GM19438 (cell line): ENCODE measurements around the gene NFU1.
"Not testable (repeated sequence)": the region's sequence is repeated elsewhere in the genome, so short reads cannot be mapped to it uniquely, and the experiment has no call there.

Experiments
- ATAC-seq: cut with Tn5 transposase; IDR thresholded peaks from one replicate; pipeline ENCODE4 v1.9.1; 2021; ENCODE audit warnings: low read depth; ENCODE audit not compliant: unreplicated experiment

NFU1 gene

DNA sequence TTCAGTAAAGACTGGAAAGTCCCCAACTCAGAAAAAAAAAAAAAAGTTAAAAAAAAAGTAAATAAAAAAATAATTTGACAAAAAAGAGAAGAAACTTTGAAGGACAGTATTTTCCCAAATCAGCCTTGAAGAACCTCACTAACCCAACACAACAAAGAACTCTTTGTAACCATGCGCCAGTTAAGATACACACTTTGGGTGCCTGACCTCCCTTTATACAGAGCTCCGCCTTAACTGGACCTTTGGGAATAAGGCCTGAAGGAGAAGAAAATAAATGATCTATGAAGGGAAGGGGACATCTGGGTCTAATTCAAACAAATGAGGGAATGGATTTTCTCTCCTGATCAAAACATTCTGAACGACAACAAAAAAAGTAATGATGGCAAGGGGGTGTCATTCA lies 48.0 kb downstream of the NFU1 start:
- ATAC-seq = no peak

- no peak for ATAC-seq
Measured at GRCh38 chr2:69387770-69388481, 49.3 kb downstream of the NFU1 start.

GRCh38 chr2:69386789-69387734 lies 50.2 kb downstream of the NFU1 start, which contains the start of gene GFPT1:
Gene GFPT1, minus strand, starts transcription at chr2:69387227. Its CDS starts 156 bp downstream, at chr2:69387071.
- peak; percentile 77 for ATAC-seq

DNA sequence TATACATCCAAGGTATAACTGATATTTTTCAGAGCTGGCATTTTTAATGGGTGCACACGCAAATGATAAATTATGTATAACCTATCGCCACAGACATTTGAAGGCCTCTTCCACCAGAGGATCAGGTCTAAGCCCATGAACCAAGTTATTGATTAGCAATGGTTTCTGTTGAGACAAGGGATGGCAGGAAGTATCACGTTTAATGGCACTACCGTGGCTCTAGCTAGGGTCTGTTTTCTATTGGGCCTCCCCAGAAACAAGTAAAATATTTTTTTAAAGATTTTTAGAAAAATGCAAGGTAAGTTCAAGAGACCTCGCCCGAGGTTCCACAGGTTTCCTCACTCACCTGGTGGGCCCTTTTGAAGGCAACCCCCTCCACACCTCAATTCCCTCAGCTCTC lies 50.9 kb downstream of the NFU1 start:
- peak; percentile 28 for ATAC-seq

- no peak for ATAC-seq
Measured at GRCh38 chr2:69385443-69386151, 51.6 kb downstream of the NFU1 start.

GRCh38 chr2:69384618-69385081 lies 52.6 kb downstream of the NFU1 start:
- no peak for ATAC-seq

DNA sequence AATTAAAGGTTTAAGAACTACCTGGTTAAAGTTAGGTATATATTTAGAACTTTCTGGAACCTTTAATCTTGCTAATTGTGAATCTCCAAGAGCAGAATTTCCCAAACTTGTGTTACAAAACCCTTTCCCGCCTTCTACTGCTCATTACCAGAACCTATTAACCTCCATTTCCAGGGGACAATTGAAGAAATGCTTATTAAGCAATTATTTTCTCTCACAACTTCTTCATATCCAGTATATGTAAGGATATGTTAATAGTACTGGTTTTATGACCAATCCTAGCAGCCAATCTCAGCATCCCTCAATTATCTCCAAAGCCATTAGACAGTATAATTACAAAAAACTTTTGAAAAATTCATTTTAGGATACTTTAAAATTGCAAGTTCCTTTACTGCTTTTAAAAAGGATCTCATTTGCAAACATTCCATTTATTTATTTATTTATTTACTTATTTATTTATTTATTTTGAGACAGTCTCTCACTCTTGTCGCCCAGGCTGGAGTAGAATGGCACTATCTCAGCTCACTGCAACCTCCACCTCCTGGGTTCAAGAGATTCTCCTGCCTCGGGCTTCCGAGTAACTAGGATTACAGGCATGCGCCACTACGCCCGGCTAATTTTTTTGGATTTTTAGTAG lies 53.9 kb downstream of the NFU1 start:
- no peak for ATAC-seq

GRCh38 chr2:69382547-69382946 lies 54.7 kb downstream of the NFU1 start:
- no peak for ATAC-seq

- ATAC-seq = no peak
Measured at GRCh38 chr2:69381337-69381737, 55.9 kb downstream of the NFU1 start.

DNA sequence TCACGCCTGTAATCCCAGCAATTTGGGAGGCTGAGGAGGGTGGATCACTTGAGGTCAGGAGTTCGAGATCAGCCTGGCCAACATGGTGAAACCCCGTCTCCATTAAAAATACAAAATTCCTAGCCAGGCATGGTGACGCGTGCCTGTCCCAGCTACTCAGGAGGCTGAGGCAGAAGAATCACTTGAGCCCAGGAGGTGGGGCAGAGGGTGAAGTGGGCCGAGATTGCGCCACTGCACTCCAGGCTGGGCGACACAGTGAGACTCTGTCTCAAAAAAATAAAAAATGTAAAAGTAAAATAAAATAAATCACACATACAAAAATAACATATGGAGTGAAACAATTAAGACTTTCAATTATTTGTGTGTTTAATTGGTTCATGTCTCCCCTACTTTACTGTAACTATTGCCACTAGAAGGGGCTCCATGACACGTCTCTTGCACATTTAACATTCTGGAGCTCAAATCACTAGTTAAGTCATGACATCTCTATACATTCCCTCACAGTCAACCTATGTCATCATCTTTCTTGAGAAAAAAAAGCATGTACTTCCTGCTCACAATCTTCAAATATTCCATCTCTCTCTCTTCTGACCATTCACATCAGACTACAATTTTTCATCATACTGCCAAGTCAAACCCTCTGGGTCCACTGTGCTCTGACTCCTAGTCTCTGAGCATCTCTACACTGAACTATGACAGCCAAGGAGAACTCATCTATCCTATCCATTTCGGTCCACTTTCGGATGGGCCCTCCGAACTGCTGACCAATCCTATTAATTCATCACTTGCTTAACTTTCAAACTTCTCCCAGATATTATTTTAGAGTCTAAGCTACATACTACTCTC lies 56.9 kb downstream of the NFU1 start:
- ATAC-seq = no peak

DNA sequence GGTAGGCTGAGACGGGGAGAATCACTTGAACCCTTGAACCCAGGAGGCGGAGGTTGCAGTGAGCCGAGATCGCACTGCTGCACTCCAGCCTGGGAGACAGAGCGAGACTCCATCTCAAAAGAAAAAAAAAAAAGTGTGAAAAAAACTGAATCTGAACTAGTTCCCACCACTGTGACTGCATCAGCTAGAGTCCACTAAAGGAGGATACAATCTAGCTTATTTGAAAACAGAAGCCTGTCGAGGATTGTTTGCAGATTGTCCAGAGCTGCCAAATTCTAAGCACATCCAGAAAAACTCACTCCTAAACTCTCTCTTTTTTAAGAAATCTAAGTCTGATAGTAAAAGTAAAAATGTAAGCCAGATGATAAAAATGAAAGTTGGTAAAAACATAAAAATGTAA lies 60.8 kb downstream of the NFU1 start:
- no peak for ATAC-seq

GRCh38 chr2:69375494-69376353 lies 61.5 kb downstream of the NFU1 start:
- ATAC-seq = no peak

GRCh38 chr2:69372767-69373166 lies 64.5 kb downstream of the NFU1 start:
- ATAC-seq = no peak

DNA sequence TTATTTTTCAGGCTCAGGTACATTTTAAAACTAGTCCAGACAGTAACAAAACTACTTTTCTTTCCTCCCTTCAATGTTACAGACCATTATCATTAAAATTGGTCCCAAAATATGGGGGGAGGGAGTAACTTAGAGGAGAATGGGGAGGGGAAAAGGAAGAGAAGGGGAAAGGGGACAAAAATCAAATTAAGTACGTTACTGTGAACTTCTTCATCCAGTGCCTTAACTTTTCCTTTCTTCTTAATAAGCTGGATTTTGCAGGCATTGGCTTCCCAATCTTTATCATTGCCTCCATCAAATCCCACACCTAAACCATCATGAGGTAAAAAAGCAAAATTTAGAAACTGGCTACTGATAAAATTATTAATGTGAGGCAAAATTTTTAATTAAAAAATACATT lies 67.4 kb downstream of the NFU1 start:
- no peak for ATAC-seq

DNA sequence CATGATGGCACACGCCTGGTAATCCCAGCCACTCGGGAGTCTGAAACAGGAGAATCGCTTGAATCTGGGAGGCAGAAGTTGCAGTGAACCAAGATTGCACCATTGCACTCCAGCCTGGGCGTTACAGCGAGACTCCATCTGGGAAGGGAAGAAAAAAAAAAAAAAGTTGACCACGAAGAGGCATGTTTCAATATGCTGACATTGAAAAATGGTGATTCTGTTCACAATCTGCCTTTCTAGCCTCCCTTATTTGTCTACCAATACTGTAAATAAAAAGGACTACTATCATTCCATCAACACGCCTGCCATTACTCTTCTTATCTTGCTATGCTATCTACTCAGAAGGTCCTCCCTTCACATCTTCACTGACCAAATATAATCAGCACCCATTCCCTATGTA lies 68.6 kb downstream of the NFU1 start:
- no peak for ATAC-seq

GRCh38 chr2:69359371-69359770 lies 77.9 kb downstream of the NFU1 start:
- no peak for ATAC-seq

DNA sequence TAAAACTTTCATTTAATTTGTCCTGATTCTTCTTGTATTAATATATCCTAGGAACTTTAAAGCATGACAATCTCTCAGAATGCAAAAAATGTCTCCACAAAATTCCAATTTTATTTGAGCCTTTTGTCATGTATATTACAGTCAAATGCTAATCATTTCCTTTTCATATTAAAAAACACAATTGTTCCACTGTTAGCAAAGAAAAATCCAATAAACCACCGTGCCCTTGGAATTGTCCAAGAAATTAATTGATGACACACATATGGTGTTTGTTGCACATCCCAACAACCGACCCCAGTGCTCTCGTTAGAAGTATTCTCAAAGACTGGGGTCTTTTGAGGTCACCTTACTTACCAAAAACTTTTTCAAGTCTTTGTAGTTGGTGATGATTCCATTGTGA lies 78.3 kb downstream of the NFU1 start:
- no peak for ATAC-seq

DNA sequence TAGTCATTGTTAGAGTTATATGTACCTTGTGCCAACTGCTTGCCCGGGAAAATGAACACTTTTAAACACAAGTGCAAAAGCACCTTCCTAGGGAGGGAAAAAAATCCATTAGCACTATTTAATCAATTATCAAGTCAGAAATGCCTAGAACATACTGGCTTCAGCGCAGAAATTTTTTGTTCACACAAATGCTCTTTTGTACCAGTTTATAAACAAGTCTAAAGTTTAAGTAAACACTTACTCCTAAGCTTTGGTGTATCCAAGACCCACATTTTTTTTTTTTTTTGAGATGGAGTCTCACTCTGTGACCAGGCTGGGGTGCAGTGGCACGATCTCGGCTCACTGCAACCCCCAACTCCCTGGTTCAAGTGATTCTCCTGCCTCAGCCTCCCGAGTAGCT lies 80.8 kb downstream of the NFU1 start:
- ATAC-seq = no peak

GRCh38 chr2:69354976-69355375 lies 82.3 kb downstream of the NFU1 start:
- not testable (repeated sequence) for ATAC-seq
